Vagina (tissue), 2 donors: ENCODE results near the gene ERRFI1. TPM values are rescaled to one million over a fixed set of nuclear protein-coding genes. Genes with fewer than 3 reads are reported as not detected.

Source experiments
- DNase-seq, 2 donors: peaks; one replicate each; pipeline ENCODE4 v3.0.0-alpha.2; 2017; ENCODE audit errors: extremely low spot score in 2 of 2
- H3K27ac ChIP-seq: fragments of 200-600 bp; sonication (generic); one replicate; pipeline ENCODE4 v1.5.1; 2019
- H3K27me3 ChIP-seq: fragments of 200-600 bp; sonication (generic); one replicate; pipeline ENCODE4 v1.5.1; 2019
- H3K36me3 ChIP-seq, 2 donors: fragments of 200-600 bp; sonication (generic); one replicate each; pipeline ENCODE4 v1.5.1; 2017 to 2019
- H3K4me1 ChIP-seq: fragments of 200-600 bp; sonication (generic); one replicate; pipeline ENCODE4 v1.5.1; 2019
- H3K4me3 ChIP-seq, 2 donors: fragments of 200-600 bp; sonication (generic); 1 replicate in 1 of 2; 2 replicates in 1 of 2; pipeline ENCODE4 v1.5.1; 2016 to 2019
- H3K9me3 ChIP-seq: fragments of 200-600 bp; sonication (generic); one replicate; pipeline ENCODE4 v1.5.1; 2019
- POLR2A ChIP-seq, 2 donors: fragments of 450-650 bp; IDR thresholded peaks; one replicate each; pipeline ENCODE4 v1.6.1; 2017; ENCODE audit warnings: antibody characterized with exemption in 2 of 2, mild to moderate bottlenecking in 2 of 2, moderate library complexity in 2 of 2
- POLR2AphosphoS5 ChIP-seq, 2 donors: sonication (generic); formaldehyde crosslinking; IDR thresholded peaks; one replicate each; pipeline ENCODE4 v1.9.0; 2017; ENCODE audit warnings: antibody characterized with exemption in 2 of 2, mild to moderate bottlenecking in 2 of 2, low read depth in 1 of 2; ENCODE audit not compliant: insufficient read depth in 1 of 2
- intact Hi-C: fragments of 100-400 bp; cut with DNase I; formaldehyde crosslinking; loops from one replicate; pipeline ENCODE4 v1.15.1; 2023
- total RNA-seq: library from RNA; depleted of rRNA; stranded (reverse); fragments of >200 nt; gene quantifications from one replicate; pipeline ENCODE4 v1.2.3, GENCODE V29; 2016
- TF ChIP-seq, protein P1 (sequence below), 3 experiments: fragments of 450-650 bp in 2 of 3; fragments of 200-600 bp in 1 of 3; sonication (generic) in 1 of 3; IDR thresholded peaks; one replicate each; pipeline ENCODE4 v1.5.1; 2017 to 2019; ENCODE audit warnings: antibody characterized with exemption in 3 of 3, mild to moderate bottlenecking in 2 of 3, moderate library complexity in 2 of 3

Gene ERRFI1
- total RNA-seq, 1 donor from 2014 or later = 160 TPM

DNA sequence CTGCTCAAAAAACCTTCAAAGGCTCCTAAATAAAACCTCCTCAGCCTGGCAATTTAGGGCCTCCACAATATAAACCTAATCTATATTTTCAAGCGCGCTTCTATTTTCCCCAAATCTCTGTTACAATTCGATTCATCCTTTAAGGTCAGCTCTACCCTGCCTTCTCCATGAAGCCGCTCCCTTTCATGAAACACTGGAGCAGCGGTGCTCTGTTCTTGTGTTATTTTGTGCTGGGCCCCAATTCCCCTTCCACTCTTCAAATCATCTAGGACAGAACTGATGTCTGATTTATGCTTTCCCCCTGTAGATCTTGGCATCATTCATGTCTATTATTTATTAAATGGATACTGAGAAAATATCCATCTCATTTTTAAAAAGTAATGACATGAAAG lies 6.9 kb downstream of the ERRFI1 start:
- intact Hi-C loops = no loop called here
- TF ChIP-seq, protein P1, sequence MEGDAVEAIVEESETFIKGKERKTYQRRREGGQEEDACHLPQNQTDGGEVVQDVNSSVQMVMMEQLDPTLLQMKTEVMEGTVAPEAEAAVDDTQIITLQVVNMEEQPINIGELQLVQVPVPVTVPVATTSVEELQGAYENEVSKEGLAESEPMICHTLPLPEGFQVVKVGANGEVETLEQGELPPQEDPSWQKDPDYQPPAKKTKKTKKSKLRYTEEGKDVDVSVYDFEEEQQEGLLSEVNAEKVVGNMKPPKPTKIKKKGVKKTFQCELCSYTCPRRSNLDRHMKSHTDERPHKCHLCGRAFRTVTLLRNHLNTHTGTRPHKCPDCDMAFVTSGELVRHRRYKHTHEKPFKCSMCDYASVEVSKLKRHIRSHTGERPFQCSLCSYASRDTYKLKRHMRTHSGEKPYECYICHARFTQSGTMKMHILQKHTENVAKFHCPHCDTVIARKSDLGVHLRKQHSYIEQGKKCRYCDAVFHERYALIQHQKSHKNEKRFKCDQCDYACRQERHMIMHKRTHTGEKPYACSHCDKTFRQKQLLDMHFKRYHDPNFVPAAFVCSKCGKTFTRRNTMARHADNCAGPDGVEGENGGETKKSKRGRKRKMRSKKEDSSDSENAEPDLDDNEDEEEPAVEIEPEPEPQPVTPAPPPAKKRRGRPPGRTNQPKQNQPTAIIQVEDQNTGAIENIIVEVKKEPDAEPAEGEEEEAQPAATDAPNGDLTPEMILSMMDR (IDR thresholded peaks at IDR 0.05) = no peak
- TF ChIP-seq POLR2A (IDR thresholded peaks at IDR 0.05) = no peak
- TF ChIP-seq POLR2AphosphoS5 (IDR thresholded peaks at IDR 0.05; ENCODE audit: insufficient read depth in 1 of 2, low read depth in 1 of 2) = no peak
- Histone ChIP-seq H3K4me3 (no peak overlapping the region), H3K9me3 (no peaks in the 10 kb centered on the region), H3K36me3 (peaks cover 0 to 1% of the 10 kb centered on the region in 2 donors), H3K27me3 (no peaks in the 10 kb centered on the region), H3K4me1 (peaks cover 83% of the 10 kb centered on the region), H3K27ac (peak overlapping the region; percentile 33)
- DNase-seq = peak in 1 of 2 donors; percentile 44

DNA sequence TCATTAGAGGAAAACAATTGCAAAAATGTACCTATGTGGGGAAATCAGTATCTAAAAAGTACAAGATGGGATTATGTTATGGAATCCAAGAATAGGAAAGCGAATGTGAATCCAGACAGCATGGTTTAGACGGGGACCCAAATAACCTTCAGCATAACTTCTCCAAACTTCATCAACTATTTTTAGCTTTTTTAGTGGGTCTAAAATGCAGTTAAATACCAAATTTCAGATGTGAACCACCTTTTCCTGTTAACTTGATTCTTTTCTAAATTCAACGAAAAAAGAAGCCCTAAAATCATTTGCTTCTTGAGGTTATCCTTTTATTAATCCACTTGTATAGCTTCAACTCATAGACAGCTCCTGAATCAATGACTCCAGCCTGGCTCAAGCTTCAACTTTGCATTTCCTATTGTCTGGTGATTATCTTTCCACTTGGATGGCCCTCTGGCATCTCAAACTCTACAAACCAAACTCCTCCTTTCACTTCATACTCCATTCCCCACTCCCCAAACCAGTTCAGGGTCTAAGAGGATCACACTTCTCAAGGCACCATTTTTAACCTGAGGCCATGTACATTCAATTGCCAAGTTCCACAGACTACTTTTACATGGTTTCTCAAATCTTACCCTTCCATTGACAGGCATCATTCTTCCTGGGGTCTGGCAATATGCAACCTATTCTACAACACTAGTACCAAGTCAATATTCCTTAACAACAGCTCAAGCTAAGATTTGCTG lies 7.4 kb downstream of the ERRFI1 start:
- peaks cover 81% of the 10 kb centered on the region for H3K4me1 ChIP-seq
- DNase-seq = no peak
- TF ChIP-seq POLR2A (IDR thresholded peaks at IDR 0.05) (no peak), POLR2AphosphoS5 (IDR thresholded peaks at IDR 0.05; ENCODE audit: insufficient read depth in 1 of 2, low read depth in 1 of 2) (no peak)
- TF ChIP-seq, protein P1 (IDR thresholded peaks at IDR 0.05) = no peak
- no peak overlapping the region for H3K4me3 ChIP-seq
- intact Hi-C loops = no loop called here
- no peaks in the 10 kb centered on the region for H3K27me3 ChIP-seq
- H3K36me3 ChIP-seq = peaks cover 0 to 7% of the 10 kb centered on the region in 2 donors
- no peaks in the 10 kb centered on the region for H3K9me3 ChIP-seq
- H3K27ac ChIP-seq = peak overlapping the region; percentile 25

DNA sequence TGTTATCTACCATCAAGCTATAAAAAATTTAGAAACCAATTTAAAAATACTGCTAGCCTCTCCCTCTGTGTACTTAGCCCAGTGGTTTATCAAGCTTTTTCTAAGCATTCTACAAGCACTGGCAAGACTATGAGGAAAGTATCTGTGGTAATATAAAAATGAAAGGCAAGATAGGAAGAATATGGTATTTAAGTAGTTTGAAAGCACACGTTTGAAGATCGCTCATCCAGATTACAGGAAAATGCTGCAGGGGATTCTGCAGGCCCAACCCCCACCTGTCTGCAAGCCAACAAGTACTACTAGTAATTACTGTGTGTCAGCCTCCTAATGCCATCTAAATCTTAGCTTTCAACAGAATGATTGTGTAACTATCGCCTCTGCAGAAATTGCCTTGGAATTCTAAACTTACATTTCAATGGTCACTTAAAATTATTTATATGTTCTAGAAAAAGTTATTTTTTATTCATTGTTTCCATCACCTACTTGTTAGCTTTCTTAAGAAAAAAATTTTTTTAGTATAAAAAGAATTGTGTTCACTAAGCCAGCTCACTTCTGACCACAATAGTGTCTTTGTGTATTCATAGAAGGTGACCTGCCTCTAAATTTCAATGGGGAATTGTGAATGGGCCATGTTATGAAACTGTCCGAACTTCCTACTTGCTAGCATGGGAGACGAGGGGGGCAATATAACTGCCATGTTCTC lies 8.5 kb downstream of the ERRFI1 start:
- no peak overlapping the region for H3K4me3 ChIP-seq

DNA sequence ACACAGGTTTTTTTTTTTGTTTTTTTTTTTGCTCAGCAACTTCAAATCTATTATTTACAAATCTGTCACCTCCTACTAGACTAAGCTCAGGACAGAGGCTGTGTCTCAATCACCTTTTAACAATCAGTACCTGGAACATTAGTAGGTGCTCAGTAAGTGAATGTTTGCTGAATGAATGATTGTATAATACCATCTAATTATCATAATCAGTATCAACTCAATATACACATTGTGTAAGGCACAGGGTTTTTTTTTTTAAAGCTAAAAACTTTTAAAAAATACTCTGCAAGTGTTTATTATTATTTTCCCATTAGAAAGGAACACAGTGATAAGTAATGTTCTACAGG lies 9.2 kb downstream of the ERRFI1 start:
- Histone ChIP-seq H3K36me3 (peaks cover 0 to 25% of the 10 kb centered on the region in 2 donors), H3K9me3 (no peaks in the 10 kb centered on the region), H3K27ac (peak overlapping the region; percentile 28), H3K4me1 (peaks cover 63% of the 10 kb centered on the region), H3K4me3 (no peak overlapping the region), H3K27me3 (no peaks in the 10 kb centered on the region)
- DNase-seq = no peak
- intact Hi-C loops = no loop called here
- no peak for TF ChIP-seq POLR2A (IDR thresholded peaks at IDR 0.05)
- TF ChIP-seq, protein P1 (IDR thresholded peaks at IDR 0.05) = no peak
- no peak for TF ChIP-seq POLR2AphosphoS5 (IDR thresholded peaks at IDR 0.05; ENCODE audit: insufficient read depth in 1 of 2, low read depth in 1 of 2)

More for the DNA sequence above, 8.5 kb downstream of the ERRFI1 start:
- Histone ChIP-seq H3K4me1 (peaks cover 71% of the 10 kb centered on the region), H3K36me3 (peaks cover 0 to 17% of the 10 kb centered on the region in 2 donors), H3K9me3 (no peaks in the 10 kb centered on the region), H3K27me3 (no peaks in the 10 kb centered on the region), H3K27ac (peak overlapping the region; percentile 28)
- intact Hi-C loops = no loop called here
- TF ChIP-seq, protein P1 (IDR thresholded peaks at IDR 0.05) = no peak
- TF ChIP-seq POLR2AphosphoS5 (IDR thresholded peaks at IDR 0.05; ENCODE audit: insufficient read depth in 1 of 2, low read depth in 1 of 2) = peak in 1 of 2 donors; percentile 74
- peak in 1 of 2 donors; percentile 87 for DNase-seq
